A549 (cell line): ENCODE data around the gene MFSD6L.

Experiments used
- BHLHE40 ChIP-seq: IDR thresholded peaks from 2 replicates; pipeline ENCODE4 v1.6.1; 2012; ENCODE audit warnings: low read depth, low read length, inconsistent platforms
- CHD4 ChIP-seq: fragments of 200-600 bp; sonication (generic); IDR thresholded peaks from 2 replicates; pipeline ENCODE4 v1.6.1; 2016; ENCODE audit warnings: antibody characterized with exemption, mild to moderate bottlenecking, borderline replicate concordance
- CTCF ChIP-seq: fragments of >200 bp; sonication (Bioruptor Twin); formaldehyde crosslinking; IDR thresholded peaks from 3 replicates; pipeline ENCODE4 v1.5.1; 2016
- ESRRA ChIP-seq: fragments of 150-350 bp; IDR thresholded peaks from 2 replicates; pipeline ENCODE4 v1.6.1; 2014; ENCODE audit warnings: mild to moderate bottlenecking, low read length, borderline replicate concordance
- NR3C1 ChIP-seq: fragments of >200 bp; sonication (Bioruptor Twin); formaldehyde crosslinking; IDR thresholded peaks from 3 replicates; pipeline ENCODE4 v1.6.1; 2017
- PHF8 ChIP-seq: fragments of 200-600 bp; sonication (generic); IDR thresholded peaks from 2 replicates; pipeline ENCODE4 v1.6.1; 2016; ENCODE audit warnings: low read depth, mild to moderate bottlenecking, antibody characterized with exemption, moderate library complexity, borderline replicate concordance
- POLR2A ChIP-seq: IDR thresholded peaks from 2 replicates; pipeline ENCODE4 v1.6.1; 2012; ENCODE audit warnings: mild to moderate bottlenecking, low read length
- POLR2AphosphoS2 ChIP-seq: conservative IDR thresholded peaks from 2 replicates; pipeline ENCODE4 v1.6.1; 2012; ENCODE audit warnings: low read length, improper control_type of control experiment, inconsistent platforms
- RNF2 ChIP-seq: fragments of 200-600 bp; sonication (generic); IDR thresholded peaks from 2 replicates; pipeline ENCODE4 v1.6.1; 2016; ENCODE audit warnings: low read depth, mild to moderate bottlenecking, antibody characterized with exemption, moderate library complexity, borderline replicate concordance
- TF ChIP-seq, protein P1 (sequence below): fragments of 200-600 bp; sonication (generic); IDR thresholded peaks from 2 replicates; pipeline ENCODE4 v1.6.1; 2016; ENCODE audit warnings: antibody characterized with exemption, mild to moderate bottlenecking, moderate library complexity

DNA sequence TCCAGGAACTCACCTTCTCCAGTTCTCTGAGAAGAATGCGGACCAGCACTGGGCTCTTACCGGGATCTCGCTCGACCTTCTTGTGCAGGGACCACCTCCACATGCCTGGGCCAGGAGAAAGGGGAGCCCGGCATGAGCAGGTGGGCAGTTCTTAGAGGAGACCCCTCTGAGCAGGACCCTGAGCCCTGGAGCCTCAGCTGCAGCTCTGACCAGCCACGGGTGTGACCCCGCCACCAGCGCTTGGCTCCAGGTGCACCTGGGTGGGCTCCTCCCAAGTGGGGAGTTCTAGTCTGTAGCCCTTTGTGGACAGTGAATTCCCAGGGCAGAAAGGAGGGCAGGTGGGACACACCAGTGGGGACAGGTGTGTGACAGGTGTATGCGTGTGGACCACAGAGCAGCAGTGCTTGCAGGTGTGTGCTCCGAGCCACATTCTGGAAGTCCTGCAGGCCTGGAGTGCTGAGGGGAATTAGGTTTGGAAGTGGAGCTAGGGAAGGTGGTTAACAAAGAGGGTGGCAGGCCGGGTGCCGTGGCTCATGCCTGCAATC is 39.5 kb upstream of the MFSD6L start:
- TF ChIP-seq RNF2, result no peak
- TF ChIP-seq POLR2A, result no peak
- TF ChIP-seq, protein P1, sequence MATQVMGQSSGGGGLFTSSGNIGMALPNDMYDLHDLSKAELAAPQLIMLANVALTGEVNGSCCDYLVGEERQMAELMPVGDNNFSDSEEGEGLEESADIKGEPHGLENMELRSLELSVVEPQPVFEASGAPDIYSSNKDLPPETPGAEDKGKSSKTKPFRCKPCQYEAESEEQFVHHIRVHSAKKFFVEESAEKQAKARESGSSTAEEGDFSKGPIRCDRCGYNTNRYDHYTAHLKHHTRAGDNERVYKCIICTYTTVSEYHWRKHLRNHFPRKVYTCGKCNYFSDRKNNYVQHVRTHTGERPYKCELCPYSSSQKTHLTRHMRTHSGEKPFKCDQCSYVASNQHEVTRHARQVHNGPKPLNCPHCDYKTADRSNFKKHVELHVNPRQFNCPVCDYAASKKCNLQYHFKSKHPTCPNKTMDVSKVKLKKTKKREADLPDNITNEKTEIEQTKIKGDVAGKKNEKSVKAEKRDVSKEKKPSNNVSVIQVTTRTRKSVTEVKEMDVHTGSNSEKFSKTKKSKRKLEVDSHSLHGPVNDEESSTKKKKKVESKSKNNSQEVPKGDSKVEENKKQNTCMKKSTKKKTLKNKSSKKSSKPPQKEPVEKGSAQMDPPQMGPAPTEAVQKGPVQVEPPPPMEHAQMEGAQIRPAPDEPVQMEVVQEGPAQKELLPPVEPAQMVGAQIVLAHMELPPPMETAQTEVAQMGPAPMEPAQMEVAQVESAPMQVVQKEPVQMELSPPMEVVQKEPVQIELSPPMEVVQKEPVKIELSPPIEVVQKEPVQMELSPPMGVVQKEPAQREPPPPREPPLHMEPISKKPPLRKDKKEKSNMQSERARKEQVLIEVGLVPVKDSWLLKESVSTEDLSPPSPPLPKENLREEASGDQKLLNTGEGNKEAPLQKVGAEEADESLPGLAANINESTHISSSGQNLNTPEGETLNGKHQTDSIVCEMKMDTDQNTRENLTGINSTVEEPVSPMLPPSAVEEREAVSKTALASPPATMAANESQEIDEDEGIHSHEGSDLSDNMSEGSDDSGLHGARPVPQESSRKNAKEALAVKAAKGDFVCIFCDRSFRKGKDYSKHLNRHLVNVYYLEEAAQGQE, result no peak
- TF ChIP-seq CHD4, result no peak
- no peak for TF ChIP-seq ESRRA
- no peak for TF ChIP-seq CTCF
- TF ChIP-seq BHLHE40, result no peak
- no peak for TF ChIP-seq PHF8
- no peak for TF ChIP-seq POLR2AphosphoS2
- TF ChIP-seq NR3C1, result no peak
